Sigmoid colon (tissue), 7 donors: ENCODE results near the gene BCAR3. TPM values are rescaled to one million over a fixed set of nuclear protein-coding genes. Genes with fewer than 3 reads are reported as not detected.

Experiments used
- DNase-seq: peaks from one replicate; pipeline ENCODE4 v3.0.0-alpha.2; 2019
- H3K27ac ChIP-seq, 4 donors: fragments of 200-600 bp; sonication (generic); one replicate each; pipeline ENCODE4 v1.5.1; 2016 to 2019; ENCODE audit warnings: mild to moderate bottlenecking in 1 of 4
- H3K27me3 ChIP-seq, 3 donors: fragments of 200-600 bp; sonication (generic); one replicate each; pipeline ENCODE4 v1.5.1; 2019; ENCODE audit warnings: mild to moderate bottlenecking in 1 of 3
- H3K36me3 ChIP-seq, 4 donors: fragments of 200-600 bp; sonication (generic); one replicate each; pipeline ENCODE4 v1.5.1; 2016 to 2019
- H3K4me1 ChIP-seq, 4 donors: fragments of 200-600 bp; sonication (generic); one replicate each; pipeline ENCODE4 v1.5.1; 2017 to 2019
- H3K4me3 ChIP-seq, 4 donors: fragments of 200-600 bp; sonication (generic); one replicate each; pipeline ENCODE4 v1.5.1; 2017 to 2019; ENCODE audit warnings: mild to moderate bottlenecking in 2 of 4, moderate library complexity in 1 of 4
- H3K9me3 ChIP-seq, 4 donors: fragments of 200-600 bp in 3 of 4; sonication (generic) in 3 of 4; one replicate each; pipeline versions ENCODE4 v1.5.1 to v1.6.1; 2013 to 2019
- CTCF ChIP-seq, 4 experiments: fragments of 450-650 bp in 3 of 4; fragments of 200-600 bp in 1 of 4; IDR thresholded peaks; one replicate each; pipeline ENCODE4 v1.5.1; 2016 to 2019; ENCODE audit warnings: antibody characterized with exemption in 4 of 4, mild to moderate bottlenecking in 3 of 4, moderate library complexity in 2 of 4
- EP300 ChIP-seq, 4 donors: sonication (generic); formaldehyde crosslinking; IDR thresholded peaks; one replicate each; pipeline ENCODE4 v1.6.1; 2017; ENCODE audit warnings: antibody characterized with exemption in 4 of 4
- POLR2A ChIP-seq, 2 donors: fragments of 450-650 bp; IDR thresholded peaks; one replicate each; pipeline ENCODE4 v1.6.1; 2016; ENCODE audit warnings: antibody characterized with exemption in 2 of 2, mild to moderate bottlenecking in 2 of 2, moderate library complexity in 2 of 2
- POLR2AphosphoS5 ChIP-seq, 4 donors: sonication (generic); formaldehyde crosslinking; IDR thresholded peaks; one replicate each; pipeline ENCODE4 v1.6.1; 2017; ENCODE audit warnings: antibody characterized with exemption in 4 of 4
- WGBS, 2 donors: extraction: QIAGEN DNeasy Blood & Tissue Kit; methylation state at CpG; one replicate each; pipeline ENCODE4 v1.1.7; 2013; 5-methylcytosine and 5-hydroxymethylcytosine counted together
- intact Hi-C: fragments of 100-400 bp; cut with DNase I; formaldehyde crosslinking; loops from one replicate; pipeline ENCODE4 v1.15.1; 2023
- polyA plus RNA-seq, 3 donors: library from polyadenylated mRNA; stranded (reverse); fragments of 200-250 nt; gene quantifications; one replicate each; pipeline ENCODE4 v1.2.3, GENCODE V29; 2013
- total RNA-seq, 4 donors: library from RNA; depleted of rRNA; stranded (reverse); fragments of >200 nt; gene quantifications; one replicate each; pipeline ENCODE4 v1.1.0, GENCODE V29; 2016
- donor health status: healthy with polysubstance abuse.
- donor health status: Bipolar disorder and iron deficiency.
- donor health status: healthy.

Gene BCAR3
- total and polyA plus RNA-seq, 7 donors, result 12.3 to 43.2 (median 22.1) TPM

DNA sequence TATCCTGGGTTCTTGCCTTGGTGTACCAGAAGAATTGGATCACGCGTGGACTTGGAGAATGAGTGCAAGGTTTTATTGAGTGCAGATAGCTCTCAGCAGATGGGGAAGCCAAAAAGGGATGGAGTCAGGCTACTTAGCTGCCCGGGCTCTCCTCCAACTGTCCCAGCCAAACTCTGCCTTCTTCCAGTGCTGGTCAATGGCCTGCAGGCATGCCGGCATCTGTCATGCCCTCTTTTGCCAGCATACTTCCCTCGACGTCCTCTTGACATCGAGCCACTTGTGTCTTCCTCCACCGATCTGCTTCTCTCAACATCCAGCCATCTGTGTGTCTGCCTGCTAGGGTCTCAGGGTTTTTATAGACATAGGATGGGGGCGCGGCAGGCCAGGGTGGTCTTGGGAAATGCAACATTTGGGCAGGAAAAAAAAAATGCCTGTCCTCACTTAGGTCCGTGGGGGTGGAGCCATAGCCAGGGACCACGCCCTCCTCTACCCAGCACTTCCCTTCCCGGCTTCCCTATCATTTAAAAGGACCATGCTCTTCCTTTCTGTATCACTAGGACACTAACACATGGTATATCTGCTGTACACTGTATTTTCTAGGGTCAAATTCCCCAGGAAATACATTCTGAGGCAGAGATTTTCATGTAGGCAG lies 47.0 kb upstream of the BCAR3 start:
- TF ChIP-seq EP300 (IDR thresholded peaks at IDR 0.05), result no peak
- no peak for TF ChIP-seq CTCF (IDR thresholded peaks at IDR 0.05)
- TF ChIP-seq POLR2A (IDR thresholded peaks at IDR 0.05), result no peak
- H3K27ac ChIP-seq, result no peak overlapping the region
- intact Hi-C loops, result no loop called here
- 85 to 87% methylated on average over 13 of the region's 13 CpGs for WGBS, 2 donors
- H3K9me3 ChIP-seq, result no peaks in the 10 kb centered on the region
- H3K4me3 ChIP-seq, result no peak overlapping the region
- no peaks in the 10 kb centered on the region for H3K27me3 ChIP-seq
- H3K36me3 ChIP-seq, result no peaks in the 10 kb centered on the region
- H3K4me1 ChIP-seq, result no peaks in the 10 kb centered on the region
- DNase-seq, result no peak

GRCh38 chr1:93723733-93724270 lies 42.2 kb upstream of the BCAR3 start:
- 94 to 97% methylated on average over 5 of the region's 5 CpGs for WGBS, 2 donors
- DNase-seq, result no peak
- no peaks in the 10 kb centered on the region for H3K9me3 ChIP-seq
- no peak overlapping the region for H3K4me3 ChIP-seq
- no peaks in the 10 kb centered on the region for H3K27me3 ChIP-seq
- intact Hi-C loops, result no loop called here
- H3K27ac ChIP-seq, result no peak overlapping the region
- TF ChIP-seq POLR2AphosphoS5 (IDR thresholded peaks at IDR 0.05), result no peak
- TF ChIP-seq CTCF (IDR thresholded peaks at IDR 0.05), result no peak
- TF ChIP-seq EP300 (IDR thresholded peaks at IDR 0.05), result no peak
- no peak for TF ChIP-seq POLR2A (IDR thresholded peaks at IDR 0.05)
- H3K4me1 ChIP-seq, result peaks cover 0 to 9% (median 4%) of the 10 kb centered on the region in 4 donors
- H3K36me3 ChIP-seq, result no peaks in the 10 kb centered on the region

GRCh38 chr1:93723110-93723509 lies 41.5 kb upstream of the BCAR3 start:
- 83 to 88% methylated on average over 6 of the region's 6 CpGs for WGBS, 2 donors
- intact Hi-C loops, result no loop called here
- TF ChIP-seq CTCF (IDR thresholded peaks at IDR 0.05) (no peak), POLR2A (IDR thresholded peaks at IDR 0.05) (no peak), POLR2AphosphoS5 (IDR thresholded peaks at IDR 0.05) (no peak), EP300 (IDR thresholded peaks at IDR 0.05) (no peak)
- Histone ChIP-seq H3K27ac (peak overlapping the region in 2 of 4 donors; percentile 30 to 38), H3K27me3 (no peaks in the 10 kb centered on the region), H3K4me1 (peaks cover 0 to 9% (median 4%) of the 10 kb centered on the region in 4 donors), H3K4me3 (no peak overlapping the region), H3K9me3 (no peaks in the 10 kb centered on the region), H3K36me3 (no peaks in the 10 kb centered on the region)
- no peak for DNase-seq

DNA sequence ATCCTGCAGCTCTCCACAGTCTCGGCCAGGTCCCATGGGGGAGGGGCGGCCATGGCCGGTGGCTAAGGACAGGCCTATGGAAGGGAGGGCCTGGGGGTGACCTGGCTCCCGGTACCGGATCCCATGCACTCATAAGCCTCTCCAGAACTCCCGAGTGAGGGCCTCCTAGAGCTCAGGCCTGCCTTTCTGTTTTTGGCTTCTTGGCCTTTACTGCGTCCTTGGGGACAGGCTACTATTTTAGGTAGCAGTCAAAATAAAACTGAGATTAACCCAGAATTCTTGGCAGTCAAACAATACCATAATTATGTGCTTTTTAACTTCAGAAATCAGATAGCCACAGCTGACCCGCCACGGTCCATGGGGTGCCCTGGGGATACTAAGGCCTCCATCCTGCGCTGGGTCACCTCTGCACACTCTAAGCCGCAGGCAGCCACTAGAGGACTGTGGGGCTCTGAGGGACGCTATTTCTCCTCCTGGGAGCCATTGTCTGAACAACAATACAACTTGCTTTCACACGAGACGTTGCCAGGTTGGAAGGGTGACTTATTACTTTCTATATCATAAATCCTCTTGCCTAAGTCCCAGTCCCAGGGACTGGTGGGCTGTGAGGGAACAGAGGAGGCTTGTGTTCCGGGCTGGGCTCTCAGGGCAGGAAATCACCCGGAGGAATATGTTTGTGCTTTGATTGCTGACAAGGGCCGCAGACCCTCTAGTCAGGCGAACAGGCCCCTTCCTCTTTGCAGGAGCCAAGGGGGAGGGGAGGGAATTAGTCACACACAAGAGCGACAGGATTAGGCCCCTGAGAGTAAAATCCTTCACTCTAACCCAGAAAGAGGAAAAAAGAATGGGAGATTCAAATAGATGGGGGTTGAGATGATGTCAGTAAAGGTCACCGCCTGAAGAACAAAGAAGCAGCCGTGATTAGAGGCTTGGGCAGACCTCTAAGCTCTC lies 40.7 kb upstream of the BCAR3 start:
- Histone ChIP-seq H3K36me3 (no peaks in the 10 kb centered on the region), H3K4me1 (peaks cover 0 to 9% (median 4%) of the 10 kb centered on the region in 4 donors), H3K27ac (peak overlapping the region; percentile 22 to 48 (median 34)), H3K4me3 (no peak overlapping the region), H3K27me3 (no peaks in the 10 kb centered on the region), H3K9me3 (no peaks in the 10 kb centered on the region)
- intact Hi-C loops, result no loop called here
- TF ChIP-seq CTCF (IDR thresholded peaks at IDR 0.05), result no peak
- no peak for TF ChIP-seq EP300 (IDR thresholded peaks at IDR 0.05)
- TF ChIP-seq POLR2A (IDR thresholded peaks at IDR 0.05), result no peak
- no peak for TF ChIP-seq POLR2AphosphoS5 (IDR thresholded peaks at IDR 0.05)
- no peak for DNase-seq
- WGBS, 2 donors, result 81 to 89% methylated on average over 21 of the region's 21 CpGs
